Mononuclear cell (primary cell): Measurements from ENCODE around the gene IL36B. TPM values are rescaled to one million over a fixed set of nuclear protein-coding genes. Genes with fewer than 3 reads are reported as not detected.

Experiments
- H3K27me3 ChIP-seq: 2 replicates; pipeline ENCODE4 v1.6.0; 2011; ENCODE audit warnings: low read length, control low read depth; ENCODE audit not compliant: insufficient read depth
- H3K4me1 ChIP-seq: 2 replicates; pipeline ENCODE4 v1.5.1; 2011; ENCODE audit warnings: mild to moderate bottlenecking, low read length, control low read depth; ENCODE audit not compliant: insufficient read depth
- H3K4me3 ChIP-seq: 2 replicates; pipeline ENCODE4 v1.5.1; 2011; ENCODE audit warnings: mild to moderate bottlenecking, low read length, moderate library complexity
- H3K9me3 ChIP-seq: 2 replicates; pipeline ENCODE4 v1.5.1; 2011; ENCODE audit warnings: low read depth, mild to moderate bottlenecking, control low read depth, low read length
- total RNA-seq: library from RNA; depleted of rRNA; stranded (reverse); fragments of >200 nt; gene quantifications from one replicate; pipeline ENCODE4 v1.2.3, GENCODE V29; 2012

The IL36B gene
- total RNA-seq, 1 donor = not detected

DNA sequence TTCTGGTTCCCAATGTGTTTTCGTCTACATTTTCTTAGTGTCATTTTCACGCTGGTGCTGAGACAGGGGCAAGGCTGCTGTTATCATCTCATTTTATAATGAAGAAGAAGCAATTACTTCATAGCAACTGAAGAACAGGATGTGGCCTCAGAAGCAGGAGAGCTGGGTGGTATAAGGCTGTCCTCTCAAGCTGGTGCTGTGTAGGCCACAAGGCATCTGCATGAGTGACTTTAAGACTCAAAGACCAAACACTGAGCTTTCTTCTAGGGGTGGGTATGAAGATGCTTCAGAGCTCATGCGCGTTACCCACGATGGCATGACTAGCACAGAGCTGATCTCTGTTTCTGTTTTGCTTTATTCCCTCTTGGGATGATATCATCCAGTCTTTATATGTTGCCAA lies 67.6 kb downstream of the IL36B start:
- H3K4me1 ChIP-seq = no peaks in the 10 kb centered on the region
- H3K9me3 ChIP-seq = no peaks in the 10 kb centered on the region
- H3K27me3 ChIP-seq = no peaks in the 10 kb centered on the region
- no peak overlapping the region for H3K4me3 ChIP-seq

DNA sequence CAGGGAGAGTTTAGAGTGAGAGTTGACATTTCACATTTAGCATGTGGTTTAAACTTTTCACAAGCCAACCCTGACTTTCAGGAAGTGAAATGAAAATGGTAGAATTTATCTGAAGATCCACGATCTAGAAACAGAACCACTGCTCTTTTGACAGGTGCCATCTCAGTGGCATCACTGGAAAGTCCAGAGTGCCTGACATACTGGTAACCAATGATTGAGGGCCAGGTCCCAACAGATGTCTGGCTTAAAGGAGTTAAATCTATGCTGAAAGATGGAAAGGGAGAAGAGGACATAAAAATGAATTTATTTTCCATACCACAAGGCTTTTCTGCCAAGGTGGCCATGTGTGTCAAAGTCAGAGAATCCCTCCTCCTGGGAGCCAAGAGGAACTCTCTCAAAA lies 72.1 kb downstream of the IL36B start:
- H3K27me3 ChIP-seq = no peaks in the 10 kb centered on the region
- no peaks in the 10 kb centered on the region for H3K9me3 ChIP-seq
- no peak overlapping the region for H3K4me3 ChIP-seq
- H3K4me1 ChIP-seq = no peaks in the 10 kb centered on the region

DNA sequence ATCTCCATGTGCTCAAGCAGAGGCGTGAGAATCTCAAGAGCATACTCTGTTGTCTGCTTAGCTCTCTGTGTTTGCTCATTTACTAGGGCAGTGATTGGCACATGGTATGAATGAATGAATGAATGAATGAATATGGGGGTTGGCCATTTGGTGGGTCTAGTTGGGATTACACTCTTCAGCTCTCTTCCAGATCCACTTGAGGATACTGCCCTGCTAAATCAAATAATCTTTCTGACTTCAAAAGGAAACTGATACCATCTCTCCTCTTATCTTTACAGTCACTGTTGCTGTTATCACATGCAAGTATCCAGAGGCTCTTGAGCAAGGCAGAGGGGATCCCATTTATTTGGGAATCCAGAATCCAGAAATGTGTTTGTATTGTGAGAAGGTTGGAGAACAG lies 72.9 kb downstream of the IL36B start:
- Histone ChIP-seq H3K9me3 (no peaks in the 10 kb centered on the region), H3K4me1 (no peaks in the 10 kb centered on the region), H3K4me3 (no peak overlapping the region), H3K27me3 (no peaks in the 10 kb centered on the region)

DNA sequence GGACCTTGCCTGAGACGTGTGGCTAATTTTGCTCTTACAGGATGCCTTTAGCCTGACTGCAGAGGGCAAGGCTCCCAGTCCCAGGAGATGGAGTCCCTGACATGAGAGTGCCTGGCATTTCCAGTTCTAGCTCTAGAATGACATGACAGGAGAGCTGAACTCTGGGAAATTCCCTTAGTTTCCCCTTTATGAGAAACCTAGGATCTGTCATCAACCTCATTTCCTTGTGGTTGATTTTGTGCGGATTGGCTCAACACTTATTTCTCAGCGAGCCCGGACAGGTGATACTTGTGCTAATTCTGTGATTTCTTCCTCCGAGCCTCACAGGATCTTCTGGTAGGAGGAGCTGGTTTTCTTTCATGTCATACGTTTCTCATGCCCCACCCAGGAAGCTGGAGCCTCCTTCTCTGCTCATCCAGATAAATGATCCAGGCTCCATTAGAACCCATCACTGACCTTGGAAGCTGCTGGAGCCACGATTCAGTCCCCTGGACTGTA lies 75.1 kb downstream of the IL36B start, which contains the start of gene IL36G:
Gene IL36G, plus strand, starts transcription at position 448 of the 498 bp plus-strand sequence. CDS start 633 bp downstream, outside the sequence.
- H3K4me1 ChIP-seq = no peaks in the 10 kb centered on the region
- no peaks in the 10 kb centered on the region for H3K9me3 ChIP-seq
- H3K4me3 ChIP-seq = no peak within 1 kb of the TSS
- no peaks in the 10 kb centered on the region for H3K27me3 ChIP-seq

Other genes starting within 250 kb of the IL36B start
- 3,994 TPM for gene IL1B, start 216.1 kb downstream of the IL36B start, total RNA-seq
- gene IL37, start 141.7 kb downstream of the IL36B start, total RNA-seq = not detected
- not detected for gene IL36G, start 74.9 kb downstream of the IL36B start, total RNA-seq
- not detected for gene IL36A, start 47.4 kb downstream of the IL36B start, total RNA-seq
- gene IL36RN, start 6.3 kb upstream of the IL36B start, total RNA-seq = not detected
- gene IL1F10, start 15.1 kb upstream of the IL36B start, total RNA-seq = not detected
- 203 TPM for gene IL1RN, start 74.7 kb upstream of the IL36B start, total RNA-seq
- 47.2 TPM for gene PSD4, start 121.1 kb upstream of the IL36B start, total RNA-seq
- 0.31 TPM for gene PAX8, start 226.1 kb upstream of the IL36B start, total RNA-seq